GM19351 (cell line): ENCODE data around the gene SORT1.
"Not testable (repeated sequence)": the region's sequence is repeated elsewhere in the genome, so short reads cannot be mapped to it uniquely, and the experiment has no call there.

Experiments
- ATAC-seq: cut with Tn5 transposase; IDR thresholded peaks from one replicate; pipeline ENCODE4 v1.9.1; 2021; ENCODE audit warnings: mild to moderate bottlenecking, moderate library complexity; ENCODE audit not compliant: unreplicated experiment

SORT1 gene

GRCh38 chr1:109301874-109302273 lies 95.8 kb downstream of the SORT1 start:
- ATAC-seq: no peak

- ATAC-seq: no peak
Measured at GRCh38 chr1:109300650-109301151, 97.0 kb downstream of the SORT1 start.

GRCh38 chr1:109299558-109300343 lies 98.0 kb downstream of the SORT1 start:
- no peak for ATAC-seq

GRCh38 chr1:109298666-109299557 lies 98.8 kb downstream of the SORT1 start:
- no peak for ATAC-seq

GRCh38 chr1:109296782-109297181 lies 100.9 kb downstream of the SORT1 start:
- no peak for ATAC-seq

- ATAC-seq: no peak
Measured at GRCh38 chr1:109295712-109296415, 101.9 kb downstream of the SORT1 start.

GRCh38 chr1:109294481-109294880 lies 103.2 kb downstream of the SORT1 start:
- ATAC-seq: no peak

- no peak for ATAC-seq
Measured at GRCh38 chr1:109293026-109293425, 104.7 kb downstream of the SORT1 start.

- ATAC-seq: no peak
Measured at GRCh38 chr1:109292364-109292763, 105.4 kb downstream of the SORT1 start.

- no peak for ATAC-seq
Measured at GRCh38 chr1:109290998-109291397, 106.7 kb downstream of the SORT1 start.

GRCh38 chr1:109290137-109290536 lies 107.6 kb downstream of the SORT1 start:
- ATAC-seq: no peak

GRCh38 chr1:109286762-109287161 lies 111.0 kb downstream of the SORT1 start:
- not testable (repeated sequence) for ATAC-seq

GRCh38 chr1:109283748-109284600 lies 113.7 kb downstream of the SORT1 start:
- peak; percentile 40 for ATAC-seq

GRCh38 chr1:109282952-109283747 lies 114.6 kb downstream of the SORT1 start, which contains the start of gene PSRC1:
TSS of gene PSRC1 (minus strand) at chr1:109283145.
- ATAC-seq: peak; percentile 90

GRCh38 chr1:109282497-109282951 lies 115.2 kb downstream of the SORT1 start:
- ATAC-seq: no peak

GRCh38 chr1:109281680-109282496 lies 115.8 kb downstream of the SORT1 start:
- no peak for ATAC-seq

- no peak for ATAC-seq
Measured at GRCh38 chr1:109280862-109281261, 116.9 kb downstream of the SORT1 start.

- no peak for ATAC-seq
Measured at GRCh38 chr1:109279615-109280278, 118.0 kb downstream of the SORT1 start.
